Tibial nerve (tissue), 4 donors: ENCODE results near the gene TMEM205. TPM values are rescaled to one million over a fixed set of nuclear protein-coding genes. Genes with fewer than 3 reads are reported as not detected.

Experiments
- DNase-seq, 2 donors: peaks; one replicate each; pipeline ENCODE4 v3.0.0-alpha.2; 2019; ENCODE audit warnings: low spot score in 2 of 2
- H3K27ac ChIP-seq, 4 donors: fragments of 200-600 bp; sonication (generic) in 3 of 4; one replicate each; pipeline ENCODE4 v1.5.1; 2017 to 2019; ENCODE audit warnings: mild to moderate bottlenecking in 1 of 4
- H3K27me3 ChIP-seq, 2 donors: fragments of 200-600 bp; sonication (generic) in 1 of 2; one replicate each; pipeline versions ENCODE4 v1.5.1 to v1.6.0; 2017 to 2019
- H3K36me3 ChIP-seq, 3 donors: fragments of 200-600 bp; sonication (generic); one replicate each; pipeline ENCODE4 v1.5.1; 2018 to 2019
- H3K4me1 ChIP-seq, 4 donors: fragments of 200-600 bp; sonication (generic) in 3 of 4; one replicate each; pipeline ENCODE4 v1.5.1; 2017 to 2019
- H3K4me3 ChIP-seq, 4 donors: fragments of 200-600 bp; sonication (generic) in 3 of 4; one replicate each; pipeline ENCODE4 v1.5.1; 2017 to 2019; ENCODE audit warnings: mild to moderate bottlenecking in 1 of 4, moderate library complexity in 1 of 4
- H3K9me3 ChIP-seq, 4 donors: fragments of 200-600 bp; sonication (generic) in 3 of 4; one replicate each; pipeline ENCODE4 v1.5.1; 2017 to 2019
- EP300 ChIP-seq, 2 donors: sonication (generic); formaldehyde crosslinking; IDR thresholded peaks; one replicate each; pipeline ENCODE4 v1.6.1; 2017; ENCODE audit warnings: antibody characterized with exemption in 2 of 2, mild to moderate bottlenecking in 1 of 2
- POLR2A ChIP-seq, 2 donors: fragments of 450-650 bp; IDR thresholded peaks; one replicate each; pipeline ENCODE4 v1.6.1; 2017; ENCODE audit warnings: antibody characterized with exemption in 2 of 2, mild to moderate bottlenecking in 2 of 2, moderate library complexity in 2 of 2
- WGBS, 2 donors: methylation state at CpG; one replicate each; pipeline ENCODE4 v1.1.5; 2018; 5-methylcytosine and 5-hydroxymethylcytosine counted together
- total RNA-seq, 4 donors: library from RNA; depleted of rRNA; stranded (reverse); fragments of >200 nt; gene quantifications; one replicate each; pipeline ENCODE4 v1.1.0, GENCODE V29; 2016
- TF ChIP-seq, protein P1 (sequence below), 5 experiments: fragments of 200-600 bp in 3 of 5; fragments of 450-650 bp in 2 of 5; sonication (generic) in 3 of 5; IDR thresholded peaks; one replicate each; pipeline ENCODE4 v1.5.1; 2016 to 2019; ENCODE audit warnings: antibody characterized with exemption in 5 of 5, mild to moderate bottlenecking in 3 of 5, moderate library complexity in 2 of 5

Gene TMEM205
- total RNA-seq, 4 donors from 2014 or later, result 145 to 238 (median 189) TPM

DNA sequence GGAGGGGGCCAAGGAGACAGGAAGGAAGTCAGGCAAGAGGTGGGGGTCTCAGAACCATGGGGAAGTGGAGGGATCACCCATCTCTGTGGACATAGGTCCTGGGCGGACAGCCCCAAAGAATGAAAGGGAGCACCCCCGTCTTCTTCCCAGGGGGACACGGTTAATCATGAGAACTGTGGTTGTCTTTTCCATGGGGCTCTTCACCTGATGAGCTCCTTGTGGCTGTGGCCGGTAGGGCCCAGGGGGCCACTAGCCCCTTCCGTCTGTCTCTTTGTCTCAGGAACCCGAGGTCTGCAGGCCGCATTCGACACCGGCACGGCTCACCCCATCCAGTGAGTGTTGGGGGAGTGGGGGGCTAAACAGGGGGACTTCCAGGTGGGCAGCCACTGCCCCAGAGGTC lies 17.8 kb upstream of the TMEM205 start:
- no peak for TF ChIP-seq EP300 (IDR thresholded peaks at IDR 0.05)
- H3K36me3 ChIP-seq, result peaks cover 0 to 89% (median 0%) of the 10 kb centered on the region in 3 donors

DNA sequence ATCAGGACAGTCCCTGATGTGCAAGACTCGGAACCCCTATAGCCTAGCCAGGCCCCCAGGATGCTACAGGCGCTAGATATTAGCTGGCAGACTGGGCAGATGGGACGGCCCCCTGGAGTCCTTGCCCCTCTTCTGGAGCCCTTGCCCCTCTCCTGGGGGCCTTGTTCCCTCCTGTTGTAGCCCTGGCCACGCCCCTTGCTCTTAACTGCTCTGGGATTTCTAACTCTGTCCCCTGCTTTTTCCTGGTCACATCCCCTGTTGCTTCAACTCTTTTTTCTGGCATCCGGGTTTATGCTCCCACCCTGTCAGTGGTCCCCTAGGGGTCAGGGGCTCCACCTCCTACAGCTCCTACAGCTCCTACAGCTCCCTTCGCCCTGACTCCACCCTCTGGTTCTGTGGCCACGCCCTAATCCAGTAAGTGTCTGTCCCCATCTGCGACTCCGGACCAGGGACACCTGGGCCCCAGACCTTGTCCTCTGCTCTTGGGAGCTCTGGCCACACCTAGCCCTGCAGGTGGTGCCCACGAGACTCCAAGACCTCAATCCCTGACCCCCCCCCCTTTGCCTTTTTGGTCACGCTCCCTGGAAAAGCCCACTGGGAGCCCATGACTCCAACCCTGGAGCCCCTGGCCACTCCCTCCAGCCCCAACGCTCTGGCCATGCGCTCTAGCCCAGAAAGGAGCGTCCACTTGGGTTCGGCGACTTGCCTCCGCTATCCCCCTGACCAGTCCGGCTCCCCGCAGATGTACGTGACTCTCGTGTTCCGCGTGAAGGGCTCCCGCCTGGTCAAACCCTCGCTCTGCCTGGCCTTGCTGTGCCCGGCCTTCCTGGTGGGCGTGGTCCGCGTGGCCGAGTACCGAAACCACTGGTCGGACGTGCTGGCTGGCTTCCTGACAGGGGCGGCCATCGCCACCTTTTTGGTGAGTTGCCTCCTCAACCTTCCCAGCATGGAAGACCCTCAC lies 16.0 kb upstream of the TMEM205 start:
- Histone ChIP-seq H3K36me3 (peaks cover 0 to 86% (median 0%) of the 10 kb centered on the region in 3 donors), H3K4me3 (no peak overlapping the region), H3K27me3 (no peaks in the 10 kb centered on the region), H3K4me1 (peaks cover 0 to 24% (median 3%) of the 10 kb centered on the region in 4 donors), H3K27ac (peak overlapping the region in 1 of 4 donors; percentile 11), H3K9me3 (no peaks in the 10 kb centered on the region)
- TF ChIP-seq, protein P1, sequence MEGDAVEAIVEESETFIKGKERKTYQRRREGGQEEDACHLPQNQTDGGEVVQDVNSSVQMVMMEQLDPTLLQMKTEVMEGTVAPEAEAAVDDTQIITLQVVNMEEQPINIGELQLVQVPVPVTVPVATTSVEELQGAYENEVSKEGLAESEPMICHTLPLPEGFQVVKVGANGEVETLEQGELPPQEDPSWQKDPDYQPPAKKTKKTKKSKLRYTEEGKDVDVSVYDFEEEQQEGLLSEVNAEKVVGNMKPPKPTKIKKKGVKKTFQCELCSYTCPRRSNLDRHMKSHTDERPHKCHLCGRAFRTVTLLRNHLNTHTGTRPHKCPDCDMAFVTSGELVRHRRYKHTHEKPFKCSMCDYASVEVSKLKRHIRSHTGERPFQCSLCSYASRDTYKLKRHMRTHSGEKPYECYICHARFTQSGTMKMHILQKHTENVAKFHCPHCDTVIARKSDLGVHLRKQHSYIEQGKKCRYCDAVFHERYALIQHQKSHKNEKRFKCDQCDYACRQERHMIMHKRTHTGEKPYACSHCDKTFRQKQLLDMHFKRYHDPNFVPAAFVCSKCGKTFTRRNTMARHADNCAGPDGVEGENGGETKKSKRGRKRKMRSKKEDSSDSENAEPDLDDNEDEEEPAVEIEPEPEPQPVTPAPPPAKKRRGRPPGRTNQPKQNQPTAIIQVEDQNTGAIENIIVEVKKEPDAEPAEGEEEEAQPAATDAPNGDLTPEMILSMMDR (IDR thresholded peaks at IDR 0.05), result no peak
- TF ChIP-seq EP300 (IDR thresholded peaks at IDR 0.05) (no peak), POLR2A (IDR thresholded peaks at IDR 0.05) (no peak)
- WGBS, 2 donors, result 80 to 84% methylated on average over 29 to 34 of the region's 35 CpGs
- no peak for DNase-seq

More for the DNA sequence above, 17.8 kb upstream of the TMEM205 start:
- DNase-seq, result no peak
- WGBS, 2 donors, result 87% methylated on average over 10 of the region's 10 CpGs
- Histone ChIP-seq H3K27ac (no peak overlapping the region), H3K4me3 (no peak overlapping the region), H3K4me1 (peaks cover 0 to 24% (median 3%) of the 10 kb centered on the region in 4 donors), H3K9me3 (no peaks in the 10 kb centered on the region), H3K27me3 (no peaks in the 10 kb centered on the region)

DNA sequence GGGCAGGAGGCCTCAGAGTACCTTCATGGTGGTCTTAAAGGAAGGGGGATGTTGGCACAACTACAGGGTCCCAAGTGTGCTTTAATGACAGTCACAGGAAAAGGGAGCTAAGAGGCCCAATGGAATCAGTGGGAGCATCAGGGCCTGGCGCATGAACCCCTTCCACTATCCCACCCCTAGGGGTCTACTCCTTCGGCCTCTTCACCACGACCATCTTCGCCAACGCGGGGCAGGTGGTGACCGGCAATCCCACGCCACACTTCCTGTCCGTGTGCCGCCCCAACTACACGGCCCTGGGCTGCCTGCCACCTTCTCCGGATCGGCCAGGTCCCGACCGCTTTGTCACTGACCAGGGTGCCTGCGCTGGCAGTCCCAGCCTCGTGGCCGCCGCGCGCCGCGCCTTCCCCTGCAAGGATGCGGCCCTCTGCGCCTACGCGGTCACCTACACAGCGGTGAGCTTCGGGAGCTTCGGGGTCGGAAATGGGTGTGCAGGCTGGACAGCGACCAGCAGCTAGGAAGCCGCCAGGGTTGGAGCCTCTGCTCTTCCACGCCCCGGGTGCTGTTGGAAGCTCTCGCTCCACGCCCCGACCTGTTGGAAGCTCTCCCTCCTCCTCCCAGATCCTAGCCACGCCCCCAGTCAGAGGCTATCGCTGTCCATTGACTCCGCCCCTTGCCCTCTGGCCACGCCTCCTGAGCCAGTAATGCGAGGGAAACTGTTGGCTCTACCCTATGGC lies 15.1 kb upstream of the TMEM205 start:
- no peak for DNase-seq
- H3K4me1 ChIP-seq, result peaks cover 0 to 25% (median 3%) of the 10 kb centered on the region in 4 donors
- WGBS, 2 donors, result 55 to 67% methylated on average over 33 to 43 of the region's 43 CpGs
- no peak overlapping the region for H3K4me3 ChIP-seq
- no peaks in the 10 kb centered on the region for H3K9me3 ChIP-seq
- TF ChIP-seq EP300 (IDR thresholded peaks at IDR 0.05), result no peak
- TF ChIP-seq POLR2A (IDR thresholded peaks at IDR 0.05), result no peak
- TF ChIP-seq, protein P1 (IDR thresholded peaks at IDR 0.05), result no peak
- H3K36me3 ChIP-seq, result peaks cover 0 to 80% (median 0%) of the 10 kb centered on the region in 3 donors
- H3K27ac ChIP-seq, result peak overlapping the region in 1 of 4 donors; percentile 22
- no peaks in the 10 kb centered on the region for H3K27me3 ChIP-seq

DNA sequence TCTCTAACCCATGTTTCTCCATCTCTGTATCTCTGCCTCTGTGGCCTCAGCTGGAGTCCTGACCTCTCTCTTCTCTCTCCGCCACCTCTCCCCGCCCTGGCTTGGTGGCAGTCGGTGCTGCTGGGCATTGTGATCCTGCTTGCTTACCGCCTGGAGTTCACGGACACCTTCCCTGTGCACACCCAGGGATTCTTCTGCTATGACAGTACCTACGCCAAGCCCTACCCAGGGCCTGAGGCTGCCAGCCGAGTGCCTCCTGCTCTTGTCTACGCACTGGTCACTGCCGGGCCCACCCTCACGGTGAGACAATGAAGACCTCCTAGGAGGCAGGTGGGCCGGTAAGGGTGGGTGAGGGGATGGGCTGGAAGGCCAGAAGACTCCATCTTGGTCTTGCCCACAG lies 13.4 kb upstream of the TMEM205 start:
- 92 to 94% methylated on average over 11 of the region's 11 CpGs for WGBS, 2 donors
- DNase-seq, result no peak
- no peak overlapping the region for H3K4me3 ChIP-seq
- no peak overlapping the region for H3K27ac ChIP-seq
- peaks cover 0 to 63% (median 0%) of the 10 kb centered on the region in 3 donors for H3K36me3 ChIP-seq
- no peaks in the 10 kb centered on the region for H3K27me3 ChIP-seq
- no peaks in the 10 kb centered on the region for H3K9me3 ChIP-seq
- no peak for TF ChIP-seq POLR2A (IDR thresholded peaks at IDR 0.05)
- TF ChIP-seq, protein P1 (IDR thresholded peaks at IDR 0.05), result no peak
- no peak for TF ChIP-seq EP300 (IDR thresholded peaks at IDR 0.05)
- H3K4me1 ChIP-seq, result peaks cover 0 to 29% (median 4%) of the 10 kb centered on the region in 4 donors

DNA sequence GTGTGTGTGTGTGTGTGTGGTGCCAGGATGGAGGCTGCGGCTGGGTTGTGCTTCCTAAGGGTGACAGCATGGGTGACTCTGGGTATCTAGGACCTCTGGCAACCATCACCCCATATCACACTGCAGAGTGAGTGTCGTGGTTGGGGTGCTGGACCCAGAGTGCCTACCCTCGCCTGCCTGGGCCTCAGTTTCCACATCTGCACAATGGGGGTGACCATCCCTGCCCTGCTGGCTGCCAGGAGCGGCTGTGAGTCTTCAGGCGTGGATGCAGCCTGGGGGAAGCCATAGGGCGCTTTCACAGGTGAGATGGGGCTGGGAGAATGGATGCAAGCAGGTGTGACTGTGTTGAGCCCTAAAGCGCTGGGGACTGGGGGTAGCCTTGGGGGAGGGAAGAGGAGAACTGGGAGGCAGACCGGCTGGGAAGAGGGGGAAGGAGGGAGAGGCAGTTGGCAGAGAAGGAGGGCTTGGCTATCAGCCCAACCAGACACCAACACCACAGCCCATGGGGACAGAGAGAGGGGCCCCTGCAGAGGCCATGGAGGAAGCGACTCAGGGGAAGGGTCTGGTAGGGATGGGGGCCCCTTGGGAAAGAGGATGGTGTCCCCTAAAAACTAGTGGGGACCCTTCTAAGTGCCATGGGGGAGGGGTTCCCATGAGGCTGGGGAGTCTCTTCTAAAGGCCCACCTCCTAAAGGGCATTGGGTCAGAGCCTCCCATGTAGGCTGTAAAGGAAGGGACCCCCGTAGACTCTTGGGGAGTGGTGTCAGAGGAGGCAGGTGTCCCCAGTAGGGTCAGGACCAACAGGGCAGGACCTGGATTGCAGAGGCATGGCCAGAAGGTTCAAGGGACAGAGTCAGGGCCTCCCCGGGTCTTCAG lies 10.8 kb upstream of the TMEM205 start:
- WGBS, 2 donors, result 74 to 79% methylated on average over 11 of the region's 11 CpGs
- Histone ChIP-seq H3K27me3 (no peaks in the 10 kb centered on the region), H3K4me1 (peaks cover 0 to 29% (median 4%) of the 10 kb centered on the region in 4 donors), H3K9me3 (no peaks in the 10 kb centered on the region), H3K4me3 (no peak overlapping the region), H3K36me3 (peaks cover 0 to 48% (median 0%) of the 10 kb centered on the region in 3 donors), H3K27ac (no peak overlapping the region)
- TF ChIP-seq, protein P1 (IDR thresholded peaks at IDR 0.05), result no peak
- TF ChIP-seq EP300 (IDR thresholded peaks at IDR 0.05), result no peak
- no peak for TF ChIP-seq POLR2A (IDR thresholded peaks at IDR 0.05)
- DNase-seq, result no peak
